SK-N-SH treated with all-trans-retinoic acid at 6 μM for 48 hours (cell line): ENCODE measurements around the gene KIAA0319L.

Experiments
- ATAC-seq: fragments of 200-7000 bp; cut with Tn5 transposase; 3 replicates; pipeline ENCODE4 v1.9.1; 2020; ENCODE audit warnings: mild to moderate bottlenecking, moderate library complexity
- BACH2 ChIP-seq: fragments of 250-450 bp; sonication (Bioruptor Pico); IDR thresholded peaks from 2 replicates; pipeline ENCODE4 v1.9.0; 2021; ENCODE audit warnings: mild to moderate bottlenecking, borderline replicate concordance
- CREB5 ChIP-seq: fragments of 250-450 bp; sonication (Bioruptor Pico); IDR thresholded peaks from 2 replicates; pipeline ENCODE4 v1.5.1; 2020; ENCODE audit warnings: low read depth, mild to moderate bottlenecking, moderate library complexity
- CSDC2 ChIP-seq: fragments of 250-450 bp; sonication (Bioruptor Pico); IDR thresholded peaks from 2 replicates; pipeline ENCODE4 v1.5.0; 2020; ENCODE audit warnings: mild to moderate bottlenecking, moderate library complexity
- CSRNP3 ChIP-seq: fragments of 250-450 bp; sonication (Bioruptor Pico); IDR thresholded peaks from 2 replicates; pipeline ENCODE4 v1.5.1; 2021; ENCODE audit warnings: mild to moderate bottlenecking, moderate library complexity
- ESRRG ChIP-seq: fragments of 250-450 bp; sonication (Bioruptor Pico); IDR thresholded peaks from 2 replicates; pipeline ENCODE4 v1.6.1; 2021; ENCODE audit warnings: mild to moderate bottlenecking
- ISL1 ChIP-seq: fragments of 250-450 bp; sonication (Bioruptor Pico); IDR thresholded peaks from 2 replicates; pipeline ENCODE4 v2.1.2; 2022; ENCODE audit warnings: mild to moderate bottlenecking, moderate library complexity
- OSR1 ChIP-seq: fragments of 250-450 bp; sonication (Bioruptor Pico); IDR thresholded peaks from 2 replicates; pipeline ENCODE4 v1.8.0; 2022; ENCODE audit warnings: moderate library complexity, mild to moderate bottlenecking, inconsistent platforms
- PPARA ChIP-seq: fragments of 250-450 bp; sonication (Bioruptor Pico); IDR thresholded peaks from 2 replicates; pipeline ENCODE4 v1.5.0; 2020; ENCODE audit warnings: mild to moderate bottlenecking, borderline replicate concordance
- SNAI2 ChIP-seq: fragments of 250-450 bp; sonication (Bioruptor Pico); IDR thresholded peaks from 2 replicates; pipeline ENCODE4 v1.5.0; 2020; ENCODE audit warnings: mild to moderate bottlenecking, moderate library complexity
- TCF4 ChIP-seq: fragments of 250-450 bp; sonication (Bioruptor Pico); IDR thresholded peaks from 2 replicates; pipeline ENCODE4 v1.8.0; 2021; ENCODE audit warnings: mild to moderate bottlenecking, moderate library complexity, borderline replicate concordance
- ZC3H10 ChIP-seq: fragments of 250-450 bp; sonication (Bioruptor Pico); IDR thresholded peaks from 2 replicates; pipeline ENCODE4 v1.5.1; 2021; ENCODE audit warnings: mild to moderate bottlenecking, moderate library complexity
- ZFP3 ChIP-seq: fragments of 250-450 bp; sonication (Bioruptor Pico); IDR thresholded peaks from 2 replicates; pipeline ENCODE4 v1.5.0; 2020; ENCODE audit warnings: mild to moderate bottlenecking, moderate library complexity
- ZFP30 ChIP-seq: fragments of 450-650 bp; formaldehyde crosslinking; IDR thresholded peaks from 2 replicates; pipeline ENCODE4 v1.5.0; 2022; ENCODE audit warnings: mild to moderate bottlenecking, moderate library complexity
- ZNF565 ChIP-seq: fragments of 450-650 bp; formaldehyde crosslinking; conservative IDR thresholded peaks from 2 replicates; pipeline ENCODE4 v1.5.0; 2020; ENCODE audit warnings: low read depth, mild to moderate bottlenecking, moderate library complexity
- ZNF70 ChIP-seq: fragments of 450-650 bp; formaldehyde crosslinking; IDR thresholded peaks from 2 replicates; pipeline ENCODE4 v1.5.0; 2020; ENCODE audit warnings: mild to moderate bottlenecking, moderate library complexity
- ZNF8 ChIP-seq: fragments of 450-650 bp; formaldehyde crosslinking; IDR thresholded peaks from 2 replicates; pipeline ENCODE4 v1.5.0; 2020; ENCODE audit warnings: mild to moderate bottlenecking, moderate library complexity
- TF ChIP-seq, protein P1 (sequence below): fragments of 250-450 bp; sonication (Bioruptor Pico); IDR thresholded peaks from 2 replicates; pipeline ENCODE4 v1.8.0; 2020; ENCODE audit warnings: mild to moderate bottlenecking, moderate library complexity, borderline replicate concordance
- TF ChIP-seq, protein P2 (sequence below): fragments of 250-450 bp; sonication (Bioruptor Pico); IDR thresholded peaks from 2 replicates; pipeline ENCODE4 v1.5.0; 2020; ENCODE audit warnings: mild to moderate bottlenecking, moderate library complexity

Gene KIAA0319L

GRCh38 chr1:35524106-35524505, 33.1 kb downstream of the KIAA0319L start:
- no peak for TF ChIP-seq PPARA (CRISPR knock-in tag)
- no peak for TF ChIP-seq ZNF70 (CRISPR knock-in tag)
- TF ChIP-seq ZFP30 = no peak
- no peak for TF ChIP-seq ISL1
- TF ChIP-seq, protein P1, sequence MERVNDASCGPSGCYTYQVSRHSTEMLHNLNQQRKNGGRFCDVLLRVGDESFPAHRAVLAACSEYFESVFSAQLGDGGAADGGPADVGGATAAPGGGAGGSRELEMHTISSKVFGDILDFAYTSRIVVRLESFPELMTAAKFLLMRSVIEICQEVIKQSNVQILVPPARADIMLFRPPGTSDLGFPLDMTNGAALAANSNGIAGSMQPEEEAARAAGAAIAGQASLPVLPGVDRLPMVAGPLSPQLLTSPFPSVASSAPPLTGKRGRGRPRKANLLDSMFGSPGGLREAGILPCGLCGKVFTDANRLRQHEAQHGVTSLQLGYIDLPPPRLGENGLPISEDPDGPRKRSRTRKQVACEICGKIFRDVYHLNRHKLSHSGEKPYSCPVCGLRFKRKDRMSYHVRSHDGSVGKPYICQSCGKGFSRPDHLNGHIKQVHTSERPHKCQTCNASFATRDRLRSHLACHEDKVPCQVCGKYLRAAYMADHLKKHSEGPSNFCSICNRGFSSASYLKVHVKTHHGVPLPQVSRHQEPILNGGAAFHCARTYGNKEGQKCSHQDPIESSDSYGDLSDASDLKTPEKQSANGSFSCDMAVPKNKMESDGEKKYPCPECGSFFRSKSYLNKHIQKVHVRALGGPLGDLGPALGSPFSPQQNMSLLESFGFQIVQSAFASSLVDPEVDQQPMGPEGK (CRISPR knock-in tag) = no peak

GRCh38 chr1:35519432-35519831, 37.8 kb downstream of the KIAA0319L start:
- no peak for ATAC-seq
- TF ChIP-seq CREB5 = no peak
- TF ChIP-seq PPARA (CRISPR knock-in tag) = no peak
- no peak for TF ChIP-seq ZC3H10 (CRISPR knock-in tag)
- no peak for TF ChIP-seq ESRRG
- TF ChIP-seq CSDC2 = no peak
- TF ChIP-seq OSR1 (CRISPR knock-in tag) = no peak
- TF ChIP-seq BACH2 (CRISPR knock-in tag) = no peak
- TF ChIP-seq, protein P1 (CRISPR knock-in tag) = no peak
- TF ChIP-seq, protein P2, sequence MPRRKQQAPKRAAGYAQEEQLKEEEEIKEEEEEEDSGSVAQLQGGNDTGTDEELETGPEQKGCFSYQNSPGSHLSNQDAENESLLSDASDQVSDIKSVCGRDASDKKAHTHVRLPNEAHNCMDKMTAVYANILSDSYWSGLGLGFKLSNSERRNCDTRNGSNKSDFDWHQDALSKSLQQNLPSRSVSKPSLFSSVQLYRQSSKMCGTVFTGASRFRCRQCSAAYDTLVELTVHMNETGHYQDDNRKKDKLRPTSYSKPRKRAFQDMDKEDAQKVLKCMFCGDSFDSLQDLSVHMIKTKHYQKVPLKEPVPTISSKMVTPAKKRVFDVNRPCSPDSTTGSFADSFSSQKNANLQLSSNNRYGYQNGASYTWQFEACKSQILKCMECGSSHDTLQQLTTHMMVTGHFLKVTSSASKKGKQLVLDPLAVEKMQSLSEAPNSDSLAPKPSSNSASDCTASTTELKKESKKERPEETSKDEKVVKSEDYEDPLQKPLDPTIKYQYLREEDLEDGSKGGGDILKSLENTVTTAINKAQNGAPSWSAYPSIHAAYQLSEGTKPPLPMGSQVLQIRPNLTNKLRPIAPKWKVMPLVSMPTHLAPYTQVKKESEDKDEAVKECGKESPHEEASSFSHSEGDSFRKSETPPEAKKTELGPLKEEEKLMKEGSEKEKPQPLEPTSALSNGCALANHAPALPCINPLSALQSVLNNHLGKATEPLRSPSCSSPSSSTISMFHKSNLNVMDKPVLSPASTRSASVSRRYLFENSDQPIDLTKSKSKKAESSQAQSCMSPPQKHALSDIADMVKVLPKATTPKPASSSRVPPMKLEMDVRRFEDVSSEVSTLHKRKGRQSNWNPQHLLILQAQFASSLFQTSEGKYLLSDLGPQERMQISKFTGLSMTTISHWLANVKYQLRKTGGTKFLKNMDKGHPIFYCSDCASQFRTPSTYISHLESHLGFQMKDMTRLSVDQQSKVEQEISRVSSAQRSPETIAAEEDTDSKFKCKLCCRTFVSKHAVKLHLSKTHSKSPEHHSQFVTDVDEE (CRISPR knock-in tag) = no peak

More at GRCh38 chr1:35524106-35524505, 33.1 kb downstream of the KIAA0319L start:
- no peak for ATAC-seq

DNA sequence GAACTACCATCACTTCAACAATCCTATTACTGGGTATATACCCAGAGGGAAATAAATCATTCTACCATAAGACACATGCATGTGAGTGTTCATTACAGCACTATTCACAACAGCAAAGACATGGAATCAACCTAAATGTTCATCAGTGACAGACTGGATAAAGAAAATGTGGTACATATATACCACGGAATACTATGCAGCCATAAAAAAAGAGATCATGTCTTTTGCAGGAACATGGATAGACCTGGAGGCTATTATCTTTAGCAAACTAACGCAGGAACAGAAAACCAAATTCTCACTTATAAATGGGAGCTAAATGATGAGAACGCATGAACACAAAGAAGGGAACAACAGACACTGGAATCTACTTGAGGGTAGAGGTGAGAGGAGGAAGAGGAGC, 39.0 kb downstream of the KIAA0319L start:
- ATAC-seq = no peak
- TF ChIP-seq ZNF8 (CRISPR knock-in tag) = peak; percentile 80
- TF ChIP-seq, protein P2 (CRISPR knock-in tag) = no peak
- no peak for TF ChIP-seq ZNF70 (CRISPR knock-in tag)

- TF ChIP-seq PPARA (CRISPR knock-in tag) = no peak
- TF ChIP-seq ZNF8 (CRISPR knock-in tag) = no peak
- no peak for TF ChIP-seq TCF4 (CRISPR knock-in tag)
- no peak for TF ChIP-seq SNAI2 (CRISPR knock-in tag)
- no peak for TF ChIP-seq OSR1 (CRISPR knock-in tag)
- no peak for TF ChIP-seq BACH2 (CRISPR knock-in tag)
- no peak for TF ChIP-seq ZC3H10 (CRISPR knock-in tag)
- TF ChIP-seq ZNF565 = no peak
- TF ChIP-seq ZFP30 = no peak
- TF ChIP-seq CSDC2 = no peak
- TF ChIP-seq ESRRG = no peak
- TF ChIP-seq ZFP3 = no peak
- no peak for TF ChIP-seq ZNF70 (CRISPR knock-in tag)
- TF ChIP-seq, protein P1 (CRISPR knock-in tag) = no peak
- no peak for TF ChIP-seq CSRNP3 (CRISPR knock-in tag)
- TF ChIP-seq, all 23 proteins: peak for 0
- ATAC-seq = no peak
These were observed 45.9 kb downstream of the KIAA0319L start for GRCh38 chr1:35511305-35511704.
